ENCODE measurements around the gene INPP5E.

INPP5E gene

DNA sequence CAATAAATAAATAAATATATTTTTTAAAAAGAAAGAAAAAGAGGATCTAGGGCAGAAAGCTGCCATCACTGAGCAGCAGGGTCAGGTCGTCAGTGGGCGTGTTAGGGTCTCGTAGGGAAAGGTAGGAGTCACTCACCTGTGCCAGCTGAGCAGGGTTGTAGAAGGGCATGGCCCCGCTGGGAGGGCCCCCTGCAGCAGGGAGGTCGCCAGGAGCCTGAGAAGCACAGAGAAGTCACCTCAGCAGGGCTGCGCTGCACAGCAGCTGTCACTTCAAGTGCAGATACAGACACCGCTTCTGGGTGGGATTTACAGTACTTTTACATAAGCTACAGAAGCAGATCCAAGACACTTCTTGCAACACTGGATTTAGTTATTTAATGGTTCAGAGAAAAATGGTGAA is 4.0 kb upstream of the INPP5E start:
- H3K36me3 ChIP-seq (ENCODE audit: control insufficient read depth in 2 of 2, insufficient read depth in 1 of 2, low read length in 2 of 2) = peaks cover 11 to 82% of the 10 kb centered on the region in 2 experiments; a peak in 2 of 3 replicates
- POLR2A ChIA-PET = no interaction called here

DNA sequence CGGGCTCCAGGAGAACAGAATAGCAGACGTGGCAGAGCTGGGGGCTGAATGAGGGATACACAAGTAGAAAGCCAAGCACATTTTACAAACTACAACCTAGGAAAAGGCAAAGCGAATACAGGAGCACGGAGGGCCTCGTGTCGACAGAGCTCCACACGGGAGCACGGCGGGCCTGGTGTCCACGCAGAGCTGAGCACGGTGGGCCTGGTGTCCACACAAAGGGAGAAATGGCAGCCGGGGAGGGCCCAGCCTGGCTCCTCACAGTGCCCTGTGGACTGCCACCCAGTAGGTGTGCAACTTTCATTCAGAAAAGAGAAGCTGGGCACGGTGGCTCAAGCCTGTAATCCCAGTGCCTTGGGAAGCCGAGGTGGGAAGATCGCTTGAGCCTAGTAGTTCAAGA is 3.4 kb upstream of the INPP5E start:
- TF ChIP-seq ZNF416 (tag by site-specific recombination; IDR thresholded peaks at IDR 0.05) = no peak
- no peak for TF ChIP-seq ZNF239 (tag by site-specific recombination; IDR thresholded peaks at IDR 0.05)
- no peak for TF ChIP-seq ZXDB (tag by site-specific recombination; IDR thresholded peaks at IDR 0.05)
- Histone ChIP-seq H3K9me3 (ENCODE audit: control insufficient read depth, insufficient read depth, low read depth, low read length) (no peaks in the 10 kb centered on the region), H3K4me1 (ENCODE audit: control insufficient read depth, insufficient read depth, low read length) (0 out of 2 replicates have a peak, but pooled peaks cover 2% of the 10 kb centered on the region), H3K36me3 (ENCODE audit: control insufficient read depth in 2 of 2, insufficient read depth in 1 of 2, low read length in 2 of 2) (peaks cover 11 to 76% of the 10 kb centered on the region in 2 experiments; a peak in 2 of 3 replicates), H3K27ac (ENCODE audit: extremely low read depth, low read depth, low read length) (no peak overlapping the region), H3K4me3 (ENCODE audit: low read depth, low read length) (no peak overlapping the region)
- CTCF ChIA-PET = interaction anchor here (0.5 to 3.4 kb wide), 3 partner anchors 15 to 566 kb away, joined by 3 to 9 read pairs (median 6); no protein-coding TSS in a partner anchor
- POLR2A ChIA-PET = interaction anchor here (0.6 to 1.7 kb wide), 2 partner anchors 19 to 191 kb away, joined by 3 to 6 read pairs; no protein-coding TSS in a partner anchor

More for the DNA sequence above, 4.0 kb upstream of the INPP5E start:
- CTCF ChIA-PET = interaction anchor here (0.5 to 1.7 kb wide), 3 partner anchors 16 to 567 kb away, joined by 3 to 6 read pairs (median 3); partner anchors contain the start of gene DNLZ
- TF ChIP-seq ZNF529 (tag by site-specific recombination; IDR thresholded peaks at IDR 0.05; ENCODE audit: insufficient replicate concordance) (no peak), ZNF560 (tag by site-specific recombination; IDR thresholded peaks at IDR 0.05; ENCODE audit: borderline replicate concordance) (no peak), HOXC10 (CRISPR knock-in tag; IDR thresholded peaks at IDR 0.05) (no peak), ZNF626 (tag by site-specific recombination; IDR thresholded peaks at IDR 0.05) (no peak), ZBTB1 (tag by site-specific recombination; IDR thresholded peaks at IDR 0.05) (no peak), ZFHX2 (tag by site-specific recombination; conservative IDR thresholded peaks at IDR 0.05) (no peak), ZNF670 (tag by site-specific recombination; IDR thresholded peaks at IDR 0.05; ENCODE audit: low read depth) (no peak), OSR2 (tag by site-specific recombination; IDR thresholded peaks at IDR 0.05) (no peak), ZNF391 (tag by site-specific recombination; IDR thresholded peaks at IDR 0.05; ENCODE audit: borderline replicate concordance, low read depth) (no peak), ZNF302 (tag by site-specific recombination; IDR thresholded peaks at IDR 0.05; ENCODE audit: low read depth) (no peak), ZNF658 (tag by site-specific recombination; IDR thresholded peaks at IDR 0.05) (no peak), ZNF366 (tag by site-specific recombination; conservative IDR thresholded peaks at IDR 0.05) (no peak), ZFP69B (tag by site-specific recombination; IDR thresholded peaks at IDR 0.05) (no peak)
- TF ChIP-seq, protein P1, sequence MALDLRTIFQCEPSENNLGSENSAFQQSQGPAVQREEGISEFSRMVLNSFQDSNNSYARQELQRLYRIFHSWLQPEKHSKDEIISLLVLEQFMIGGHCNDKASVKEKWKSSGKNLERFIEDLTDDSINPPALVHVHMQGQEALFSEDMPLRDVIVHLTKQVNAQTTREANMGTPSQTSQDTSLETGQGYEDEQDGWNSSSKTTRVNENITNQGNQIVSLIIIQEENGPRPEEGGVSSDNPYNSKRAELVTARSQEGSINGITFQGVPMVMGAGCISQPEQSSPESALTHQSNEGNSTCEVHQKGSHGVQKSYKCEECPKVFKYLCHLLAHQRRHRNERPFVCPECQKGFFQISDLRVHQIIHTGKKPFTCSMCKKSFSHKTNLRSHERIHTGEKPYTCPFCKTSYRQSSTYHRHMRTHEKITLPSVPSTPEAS (tag by site-specific recombination; IDR thresholded peaks at IDR 0.05) = no peak
- TF ChIP-seq, protein P2, sequence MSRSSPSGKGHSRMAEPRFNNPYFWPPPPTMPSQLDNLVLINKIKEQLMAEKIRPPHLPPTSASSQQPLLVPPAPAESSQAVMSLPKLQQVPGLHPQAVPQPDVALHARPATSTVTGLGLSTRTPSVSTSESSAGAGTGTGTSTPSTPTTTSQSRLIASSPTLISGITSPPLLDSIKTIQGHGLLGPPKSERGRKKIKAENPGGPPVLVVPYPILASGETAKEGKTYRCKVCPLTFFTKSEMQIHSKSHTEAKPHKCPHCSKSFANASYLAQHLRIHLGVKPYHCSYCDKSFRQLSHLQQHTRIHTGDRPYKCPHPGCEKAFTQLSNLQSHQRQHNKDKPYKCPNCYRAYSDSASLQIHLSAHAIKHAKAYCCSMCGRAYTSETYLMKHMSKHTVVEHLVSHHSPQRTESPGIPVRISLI (tag by site-specific recombination; IDR thresholded peaks at IDR 0.05) = no peak
- TF ChIP-seq, protein P3, sequence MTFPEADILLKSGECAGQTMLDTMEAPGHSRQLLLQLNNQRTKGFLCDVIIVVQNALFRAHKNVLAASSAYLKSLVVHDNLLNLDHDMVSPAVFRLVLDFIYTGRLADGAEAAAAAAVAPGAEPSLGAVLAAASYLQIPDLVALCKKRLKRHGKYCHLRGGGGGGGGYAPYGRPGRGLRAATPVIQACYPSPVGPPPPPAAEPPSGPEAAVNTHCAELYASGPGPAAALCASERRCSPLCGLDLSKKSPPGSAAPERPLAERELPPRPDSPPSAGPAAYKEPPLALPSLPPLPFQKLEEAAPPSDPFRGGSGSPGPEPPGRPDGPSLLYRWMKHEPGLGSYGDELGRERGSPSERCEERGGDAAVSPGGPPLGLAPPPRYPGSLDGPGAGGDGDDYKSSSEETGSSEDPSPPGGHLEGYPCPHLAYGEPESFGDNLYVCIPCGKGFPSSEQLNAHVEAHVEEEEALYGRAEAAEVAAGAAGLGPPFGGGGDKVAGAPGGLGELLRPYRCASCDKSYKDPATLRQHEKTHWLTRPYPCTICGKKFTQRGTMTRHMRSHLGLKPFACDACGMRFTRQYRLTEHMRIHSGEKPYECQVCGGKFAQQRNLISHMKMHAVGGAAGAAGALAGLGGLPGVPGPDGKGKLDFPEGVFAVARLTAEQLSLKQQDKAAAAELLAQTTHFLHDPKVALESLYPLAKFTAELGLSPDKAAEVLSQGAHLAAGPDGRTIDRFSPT (tag by site-specific recombination; IDR thresholded peaks at IDR 0.05) = no peak
- TF ChIP-seq, protein P4, sequence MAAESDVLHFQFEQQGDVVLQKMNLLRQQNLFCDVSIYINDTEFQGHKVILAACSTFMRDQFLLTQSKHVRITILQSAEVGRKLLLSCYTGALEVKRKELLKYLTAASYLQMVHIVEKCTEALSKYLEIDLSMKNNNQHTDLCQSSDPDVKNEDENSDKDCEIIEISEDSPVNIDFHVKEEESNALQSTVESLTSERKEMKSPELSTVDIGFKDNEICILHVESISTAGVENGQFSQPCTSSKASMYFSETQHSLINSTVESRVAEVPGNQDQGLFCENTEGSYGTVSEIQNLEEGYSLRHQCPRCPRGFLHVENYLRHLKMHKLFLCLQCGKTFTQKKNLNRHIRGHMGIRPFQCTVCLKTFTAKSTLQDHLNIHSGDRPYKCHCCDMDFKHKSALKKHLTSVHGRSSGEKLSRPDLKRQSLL (tag by site-specific recombination; IDR thresholded peaks at IDR 0.05) = no peak
- 0 out of 2 replicates have a peak, but pooled peaks cover 2% of the 10 kb centered on the region for H3K4me1 ChIP-seq (ENCODE audit: control insufficient read depth, insufficient read depth, low read length)
- no peak overlapping the region for H3K27ac ChIP-seq (ENCODE audit: extremely low read depth, low read depth, low read length)
- H3K4me3 ChIP-seq (ENCODE audit: low read depth, low read length) = no peak overlapping the region
- no peaks in the 10 kb centered on the region for H3K9me3 ChIP-seq (ENCODE audit: control insufficient read depth, insufficient read depth, low read depth, low read length)

All from HEK293 (cell line).